Measurements from ENCODE around the gene UBASH3B.

UBASH3B gene

DNA sequence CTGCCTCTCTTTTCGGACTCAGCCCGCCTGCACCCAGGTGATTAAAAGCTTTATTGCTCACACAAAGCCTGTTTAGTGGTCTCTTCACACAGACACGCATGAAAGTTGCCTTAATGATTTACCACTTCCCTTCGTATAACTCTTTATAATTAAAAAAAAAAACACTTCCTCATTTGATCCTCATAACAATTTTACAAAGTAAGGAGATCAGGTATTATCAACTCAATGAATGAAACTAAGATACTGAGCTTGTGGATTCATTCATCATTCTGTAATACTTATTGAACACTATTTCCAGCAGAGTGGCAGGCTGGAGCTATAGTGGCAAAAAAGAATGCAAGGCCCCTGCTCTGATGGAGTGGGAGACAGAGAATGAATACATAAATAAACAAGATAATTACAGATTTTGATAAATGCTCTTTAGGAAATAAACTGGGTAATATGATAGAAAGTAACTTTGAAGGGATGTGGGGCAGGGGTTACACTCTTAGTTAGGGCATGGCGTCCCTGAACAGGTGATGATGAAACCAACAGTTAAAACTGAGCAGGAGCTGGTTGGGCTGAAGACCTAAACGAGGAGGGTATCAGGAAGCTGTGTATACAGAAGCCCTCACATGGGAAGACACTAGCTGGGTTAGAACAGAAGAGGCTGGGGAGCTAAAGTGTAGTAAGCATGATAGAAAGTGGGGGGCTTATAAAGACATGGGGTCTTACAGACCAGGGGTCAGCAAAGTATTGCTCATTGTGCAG lies 177.4 kb downstream of the UBASH3B start:
- H3K4me3 ChIP-seq (ENCODE audit: low read depth in 1 of 2, low read length in 2 of 2): no peak overlapping the region
- H3K9me3 ChIP-seq (ENCODE audit: low read length): no peaks in the 10 kb centered on the region
- no peak overlapping the region for H3K9ac ChIP-seq (ENCODE audit: low read length)
- H3K27ac ChIP-seq (ENCODE audit: low read depth, low read length): no peak overlapping the region
- H3K4me1 ChIP-seq (ENCODE audit: insufficient read depth, low read length): no peaks in the 10 kb centered on the region
- no peaks in the 10 kb centered on the region for H3K27me3 ChIP-seq (ENCODE audit: control insufficient read depth in 1 of 2, insufficient read depth in 2 of 2, low read length in 2 of 2)
- H3K36me3 ChIP-seq (ENCODE audit: insufficient read depth, low read length): no peaks in the 10 kb centered on the region

DNA sequence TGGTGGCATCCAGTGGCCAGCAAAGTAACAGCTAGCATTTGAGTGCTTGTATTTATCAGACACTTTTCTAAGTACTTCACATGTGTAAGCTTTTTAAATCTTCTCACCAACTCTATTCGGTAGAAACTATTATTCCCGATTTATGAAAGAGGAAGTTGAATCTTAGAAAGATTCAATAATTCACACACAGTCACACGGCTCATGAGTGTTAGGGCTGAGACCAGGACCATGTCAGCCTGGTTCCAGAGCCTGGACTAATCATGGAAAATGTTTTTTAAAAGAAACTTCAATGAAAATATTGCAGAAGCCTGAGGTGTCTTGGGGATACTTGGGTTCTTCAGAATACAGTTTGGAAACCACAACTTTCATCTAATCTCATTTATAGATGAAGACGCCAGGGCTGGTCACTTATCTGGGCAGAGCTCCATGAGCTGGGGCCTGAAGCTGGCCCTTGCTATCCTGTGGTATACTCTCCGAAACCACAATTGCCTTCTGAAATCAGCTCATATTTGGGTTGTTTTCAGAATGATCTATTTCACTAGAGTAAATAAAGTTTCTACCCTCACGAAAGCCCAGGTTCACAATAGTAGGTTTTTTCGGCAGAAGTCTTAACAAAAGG lies 178.4 kb downstream of the UBASH3B start:
- Histone ChIP-seq H3K27ac (ENCODE audit: low read depth, low read length) (no peak overlapping the region), H3K36me3 (ENCODE audit: insufficient read depth, low read length) (no peaks in the 10 kb centered on the region), H3K4me1 (ENCODE audit: insufficient read depth, low read length) (no peaks in the 10 kb centered on the region), H3K9me3 (ENCODE audit: low read length) (no peaks in the 10 kb centered on the region), H3K4me3 (ENCODE audit: low read depth in 1 of 2, low read length in 2 of 2) (no peak overlapping the region), H3K9ac (ENCODE audit: low read length) (no peak overlapping the region), H3K27me3 (ENCODE audit: control insufficient read depth in 1 of 2, insufficient read depth in 2 of 2, low read length in 2 of 2) (no peaks in the 10 kb centered on the region)

DNA sequence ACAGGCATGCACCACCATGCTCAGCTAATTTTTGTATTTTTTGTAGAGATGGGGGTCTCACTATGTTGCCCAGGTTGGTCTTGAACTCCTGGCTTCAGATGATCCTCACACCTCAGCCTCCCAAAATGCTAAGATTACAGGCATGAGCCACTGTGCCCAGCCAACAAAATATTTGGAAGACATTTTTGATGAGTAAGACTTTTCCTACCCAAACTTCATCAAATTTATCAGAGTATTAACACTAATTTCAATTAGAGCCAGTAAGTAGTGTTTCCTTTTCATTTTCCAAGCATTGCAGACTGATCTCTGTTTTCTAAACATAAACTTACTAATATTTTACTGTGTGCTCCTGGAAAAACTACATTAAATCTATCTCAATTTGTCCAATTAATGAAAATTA lies 181.4 kb downstream of the UBASH3B start:
- H3K36me3 ChIP-seq (ENCODE audit: insufficient read depth, low read length): no peaks in the 10 kb centered on the region
- no peak overlapping the region for H3K4me3 ChIP-seq (ENCODE audit: low read depth in 1 of 2, low read length in 2 of 2)

DNA sequence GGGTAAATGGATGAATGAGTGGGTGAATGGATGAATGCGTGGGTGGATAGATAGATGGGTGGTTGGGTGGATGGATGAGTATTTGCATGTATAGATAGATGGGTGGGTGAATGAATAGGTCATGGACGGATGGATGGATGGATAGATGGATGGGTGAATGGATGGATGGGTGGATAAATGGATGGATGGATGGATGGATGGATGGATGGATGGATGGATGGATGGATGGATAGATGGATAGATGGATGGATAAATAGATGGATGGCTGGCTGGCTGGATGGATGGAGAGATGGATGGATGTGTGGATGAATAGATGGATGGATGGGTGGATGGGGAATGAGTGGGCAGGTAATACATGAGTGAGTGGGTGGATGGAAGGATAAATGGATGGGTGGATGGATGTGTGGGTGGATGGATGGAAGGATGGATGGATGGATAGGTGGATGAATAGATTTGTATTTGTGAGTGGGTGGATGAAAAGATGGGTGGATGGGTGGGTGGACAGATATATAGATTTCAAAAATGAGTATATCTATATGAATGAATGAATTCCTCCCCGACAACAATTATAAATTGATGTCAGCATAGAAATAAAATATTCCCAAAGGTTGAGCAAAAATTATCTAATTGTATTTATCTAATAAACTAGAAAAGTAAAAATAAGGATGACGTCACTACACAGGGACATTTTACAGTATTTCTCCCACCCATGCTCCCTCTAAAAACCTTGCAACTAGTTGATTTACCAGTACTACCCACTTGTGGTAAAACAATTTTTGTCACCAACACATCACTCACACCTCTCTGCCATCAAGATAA lies 182.2 kb downstream of the UBASH3B start:
- Histone ChIP-seq H3K4me1 (ENCODE audit: insufficient read depth, low read length) (no peaks in the 10 kb centered on the region), H3K27ac (ENCODE audit: low read depth, low read length) (no peak overlapping the region), H3K4me3 (ENCODE audit: low read depth in 1 of 2, low read length in 2 of 2) (no peak overlapping the region), H3K36me3 (ENCODE audit: insufficient read depth, low read length) (no peaks in the 10 kb centered on the region), H3K27me3 (ENCODE audit: control insufficient read depth in 1 of 2, insufficient read depth in 2 of 2, low read length in 2 of 2) (no peaks in the 10 kb centered on the region), H3K9ac (ENCODE audit: low read length) (no peak overlapping the region), H3K9me3 (ENCODE audit: low read length) (no peaks in the 10 kb centered on the region)

More for the DNA sequence above, 181.4 kb downstream of the UBASH3B start:
- Histone ChIP-seq H3K4me1 (ENCODE audit: insufficient read depth, low read length) (no peaks in the 10 kb centered on the region), H3K27ac (ENCODE audit: low read depth, low read length) (no peak overlapping the region), H3K27me3 (ENCODE audit: control insufficient read depth in 1 of 2, insufficient read depth in 2 of 2, low read length in 2 of 2) (no peaks in the 10 kb centered on the region), H3K9me3 (ENCODE audit: low read length) (no peaks in the 10 kb centered on the region), H3K9ac (ENCODE audit: low read length) (no peak overlapping the region)

DNA sequence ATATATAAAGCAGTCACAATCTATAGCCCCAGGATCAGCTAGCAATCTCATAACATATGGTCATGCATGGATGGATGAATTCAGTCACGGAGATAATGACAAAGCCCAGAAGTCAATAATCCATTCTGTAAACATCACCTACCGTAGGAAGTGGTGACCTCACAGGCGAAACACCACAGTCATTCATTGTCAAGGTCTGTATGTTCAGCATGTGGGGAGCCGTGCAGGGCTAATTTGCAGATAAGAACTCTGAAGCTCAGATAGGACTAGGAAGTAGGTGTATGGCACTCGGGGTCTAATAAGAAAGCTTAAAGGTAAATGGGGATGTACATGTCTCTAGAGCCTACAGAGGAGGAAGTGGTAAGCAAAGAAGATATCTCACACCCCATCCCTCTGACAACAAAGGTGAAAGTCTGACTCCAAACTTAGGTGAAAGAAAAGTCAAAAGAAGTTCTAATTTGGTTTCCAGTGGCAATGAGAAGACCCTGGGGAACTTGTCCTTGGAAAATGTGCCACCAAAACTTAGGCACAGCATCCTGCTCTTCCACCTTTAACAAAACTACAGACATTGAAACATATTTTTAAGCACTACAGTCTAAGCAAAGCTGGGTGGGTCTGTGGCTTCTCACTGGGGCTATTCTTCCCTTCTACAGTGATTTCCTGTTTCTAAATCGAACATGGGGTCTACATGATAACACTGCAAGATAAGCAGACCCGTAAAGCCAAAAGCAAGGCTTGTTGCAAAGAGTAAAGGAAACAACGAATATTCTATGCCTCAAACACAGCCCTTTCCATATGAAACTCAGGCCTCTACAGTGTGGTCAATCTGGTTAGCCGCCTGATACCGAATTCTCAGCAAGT lies 188.0 kb downstream of the UBASH3B start:
- H3K4me3 ChIP-seq (ENCODE audit: low read depth in 1 of 2, low read length in 2 of 2): no peak overlapping the region
- no peak overlapping the region for H3K9ac ChIP-seq (ENCODE audit: low read length)
- H3K27ac ChIP-seq (ENCODE audit: low read depth, low read length): no peak overlapping the region
- no peaks in the 10 kb centered on the region for H3K4me1 ChIP-seq (ENCODE audit: insufficient read depth, low read length)
- no peaks in the 10 kb centered on the region for H3K36me3 ChIP-seq (ENCODE audit: insufficient read depth, low read length)
- no peaks in the 10 kb centered on the region for H3K27me3 ChIP-seq (ENCODE audit: control insufficient read depth in 1 of 2, insufficient read depth in 2 of 2, low read length in 2 of 2)
- H3K9me3 ChIP-seq (ENCODE audit: low read length): no peaks in the 10 kb centered on the region

DNA sequence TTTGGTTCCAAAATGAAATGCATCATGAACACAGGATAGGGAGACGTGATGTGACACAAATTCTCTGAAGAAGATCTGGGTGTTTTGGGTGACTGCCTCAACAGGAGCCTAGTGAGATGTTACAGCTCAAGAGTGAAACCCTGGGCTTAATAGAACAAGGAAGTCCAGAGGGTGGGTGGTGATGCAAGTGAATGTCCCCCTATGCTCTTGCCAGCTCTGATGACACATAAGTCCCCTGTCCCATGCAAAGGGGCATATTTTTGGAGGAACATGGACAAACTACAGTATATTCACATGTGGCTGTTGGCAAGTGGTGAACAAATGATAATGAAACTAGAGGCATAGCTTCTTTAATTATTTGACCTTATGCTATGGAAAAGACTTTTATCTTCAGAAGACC lies 191.9 kb downstream of the UBASH3B start:
- Histone ChIP-seq H3K27ac (ENCODE audit: low read depth, low read length) (no peak overlapping the region), H3K9me3 (ENCODE audit: low read length) (no peaks in the 10 kb centered on the region), H3K36me3 (ENCODE audit: insufficient read depth, low read length) (no peaks in the 10 kb centered on the region), H3K9ac (ENCODE audit: low read length) (no peak overlapping the region), H3K27me3 (ENCODE audit: control insufficient read depth in 1 of 2, insufficient read depth in 2 of 2, low read length in 2 of 2) (no peaks in the 10 kb centered on the region), H3K4me1 (ENCODE audit: insufficient read depth, low read length) (no peaks in the 10 kb centered on the region), H3K4me3 (ENCODE audit: low read depth in 1 of 2, low read length in 2 of 2) (no peak overlapping the region)

DNA sequence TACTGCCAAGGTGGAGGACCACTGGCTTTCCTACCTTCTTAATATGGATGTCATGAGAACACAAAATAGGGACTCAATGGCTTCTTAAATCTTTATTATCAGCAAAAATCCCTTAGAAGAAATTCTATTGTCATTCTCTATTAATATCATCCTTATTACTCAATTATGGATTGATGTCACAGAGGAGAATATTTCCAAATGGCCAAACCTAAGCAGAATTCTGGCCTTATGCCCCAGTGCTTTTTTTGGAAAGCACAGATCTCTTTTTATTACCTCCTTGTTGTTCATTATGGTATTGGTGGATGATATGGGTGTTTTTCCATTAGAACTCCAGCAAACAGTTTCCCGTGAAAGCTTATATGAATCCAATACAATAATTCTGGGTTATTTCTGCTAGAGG lies 192.7 kb downstream of the UBASH3B start:
- Histone ChIP-seq H3K9ac (ENCODE audit: low read length) (no peak overlapping the region), H3K4me3 (ENCODE audit: low read depth in 1 of 2, low read length in 2 of 2) (no peak overlapping the region), H3K36me3 (ENCODE audit: insufficient read depth, low read length) (no peaks in the 10 kb centered on the region), H3K9me3 (ENCODE audit: low read length) (no peaks in the 10 kb centered on the region), H3K27me3 (ENCODE audit: control insufficient read depth in 1 of 2, insufficient read depth in 2 of 2, low read length in 2 of 2) (no peaks in the 10 kb centered on the region), H3K27ac (ENCODE audit: low read depth, low read length) (no peak overlapping the region), H3K4me1 (ENCODE audit: insufficient read depth, low read length) (no peaks in the 10 kb centered on the region)

DNA sequence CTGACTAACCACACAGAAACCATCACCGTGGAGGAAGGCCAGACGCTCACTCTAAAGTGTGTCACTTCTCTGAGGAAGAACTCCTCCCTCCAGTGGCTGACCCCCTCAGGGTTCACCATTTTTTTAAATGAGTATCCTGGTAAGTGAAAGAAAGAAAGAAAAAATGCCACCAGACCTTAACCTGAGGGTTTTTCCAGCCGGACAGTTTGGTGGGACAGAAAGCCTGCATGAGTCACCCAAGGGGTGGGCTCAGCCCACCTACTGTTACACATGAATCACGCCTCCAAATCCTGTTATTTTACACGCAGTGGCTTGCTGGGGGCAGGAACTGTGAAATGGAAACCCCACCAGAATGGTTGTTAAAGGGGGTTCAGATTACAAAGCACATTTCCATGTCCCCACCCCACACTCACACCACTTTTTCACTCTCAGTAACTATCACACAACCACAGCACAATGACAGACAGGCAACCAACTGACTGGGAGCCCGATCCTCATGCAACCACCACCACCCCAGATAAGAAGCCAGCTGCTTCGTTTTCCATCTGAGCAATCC lies 194.6 kb downstream of the UBASH3B start:
- no peak overlapping the region for H3K9ac ChIP-seq (ENCODE audit: low read length)
- no peaks in the 10 kb centered on the region for H3K9me3 ChIP-seq (ENCODE audit: low read length)
- no peak overlapping the region for H3K4me3 ChIP-seq (ENCODE audit: low read depth in 1 of 2, low read length in 2 of 2)
- peaks cover 3% of the 10 kb centered on the region for H3K4me1 ChIP-seq (ENCODE audit: insufficient read depth, low read length)
- no peak overlapping the region for H3K27ac ChIP-seq (ENCODE audit: low read depth, low read length)
- H3K27me3 ChIP-seq (ENCODE audit: control insufficient read depth in 1 of 2, insufficient read depth in 2 of 2, low read length in 2 of 2): no peaks in the 10 kb centered on the region
- H3K36me3 ChIP-seq (ENCODE audit: insufficient read depth, low read length): no peaks in the 10 kb centered on the region

DNA sequence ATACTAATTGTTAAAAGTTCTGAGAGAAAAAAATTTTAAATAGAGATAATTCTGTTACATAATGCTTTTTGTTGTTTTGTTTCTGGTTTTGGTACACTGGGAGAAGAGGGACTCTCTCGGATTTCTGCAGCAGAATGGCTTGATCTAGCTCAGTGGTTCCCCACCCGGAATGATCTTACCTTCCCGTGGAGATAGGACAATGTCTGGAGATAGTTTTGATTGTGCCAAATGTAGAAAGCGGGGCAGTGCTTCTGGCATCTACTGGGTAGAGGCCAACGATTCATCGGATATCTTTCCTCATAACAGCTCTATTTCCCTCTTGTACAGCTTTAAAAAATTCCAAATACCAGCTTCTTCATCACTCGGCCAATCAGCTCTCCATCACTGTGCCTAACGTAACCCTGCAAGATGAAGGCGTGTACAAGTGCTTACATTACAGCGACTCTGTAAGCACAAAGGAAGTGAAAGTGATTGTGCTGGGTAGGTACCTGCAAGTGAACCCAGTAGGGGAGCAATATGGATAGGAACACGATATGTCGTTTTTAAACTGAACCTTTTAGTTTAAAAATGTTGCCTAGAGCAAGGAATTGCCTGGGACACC lies 195.9 kb downstream of the UBASH3B start:
- no peaks in the 10 kb centered on the region for H3K9me3 ChIP-seq (ENCODE audit: low read length)
- no peak overlapping the region for H3K9ac ChIP-seq (ENCODE audit: low read length)
- H3K4me1 ChIP-seq (ENCODE audit: insufficient read depth, low read length): peaks cover 3% of the 10 kb centered on the region
- no peak overlapping the region for H3K27ac ChIP-seq (ENCODE audit: low read depth, low read length)
- no peaks in the 10 kb centered on the region for H3K27me3 ChIP-seq (ENCODE audit: control insufficient read depth in 1 of 2, insufficient read depth in 2 of 2, low read length in 2 of 2)
- H3K4me3 ChIP-seq (ENCODE audit: low read depth in 1 of 2, low read length in 2 of 2): no peak overlapping the region
- H3K36me3 ChIP-seq (ENCODE audit: insufficient read depth, low read length): no peaks in the 10 kb centered on the region

DNA sequence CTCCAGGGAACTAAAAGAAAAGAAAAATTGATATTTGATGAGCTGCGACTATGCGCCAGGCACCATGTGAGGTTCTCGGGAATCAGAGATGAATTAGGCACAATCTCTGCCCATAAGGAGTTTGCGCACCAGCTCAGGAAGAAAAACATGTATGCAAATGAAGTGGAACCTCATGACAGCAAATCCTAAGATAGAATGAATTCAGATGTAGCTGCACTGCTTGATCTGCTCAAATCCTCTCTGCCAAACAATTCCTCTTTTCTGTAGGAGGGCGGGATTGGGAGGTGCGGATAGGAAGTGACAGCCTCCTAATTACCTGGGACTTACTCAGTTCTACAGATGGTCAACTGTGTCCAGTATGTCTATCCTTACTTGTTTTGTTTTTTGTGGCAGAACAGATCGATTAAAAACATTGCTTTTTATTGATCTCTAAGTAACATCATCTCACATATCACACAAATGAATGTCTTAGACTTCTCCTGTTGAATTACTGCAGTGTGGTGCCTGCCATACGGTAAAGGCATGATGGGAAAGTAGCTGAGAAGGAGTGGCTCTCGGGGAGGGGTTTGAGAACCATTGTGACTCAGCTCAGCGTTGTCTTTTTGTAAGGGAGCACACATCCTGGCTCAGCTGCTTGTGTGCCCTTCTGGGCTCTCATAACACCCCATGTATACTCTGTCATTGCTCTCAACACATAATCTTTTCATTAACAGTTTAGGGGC lies 196.7 kb downstream of the UBASH3B start:
- H3K4me1 ChIP-seq (ENCODE audit: insufficient read depth, low read length): peaks cover 3% of the 10 kb centered on the region
- H3K36me3 ChIP-seq (ENCODE audit: insufficient read depth, low read length): no peaks in the 10 kb centered on the region
- H3K27me3 ChIP-seq (ENCODE audit: control insufficient read depth in 1 of 2, insufficient read depth in 2 of 2, low read length in 2 of 2): no peaks in the 10 kb centered on the region
- H3K4me3 ChIP-seq (ENCODE audit: low read depth in 1 of 2, low read length in 2 of 2): no peak overlapping the region
- H3K9me3 ChIP-seq (ENCODE audit: low read length): no peaks in the 10 kb centered on the region
- no peak overlapping the region for H3K9ac ChIP-seq (ENCODE audit: low read length)
- H3K27ac ChIP-seq (ENCODE audit: low read depth, low read length): no peak overlapping the region
